ENCODE results near the gene ACMSD. TPM values are rescaled to one million over a fixed set of nuclear protein-coding genes. Genes with fewer than 3 reads are reported as not detected.

ACMSD gene
- total and polyA plus RNA-seq, 9 of the 15 experiments (the other 6 are each of a cell fraction or from before 2014, with no cell fraction given) = not detected

- TF ChIP-seq NR1H2 (CRISPR knock-in tag; IDR thresholded peaks at IDR 0.05) = no peak
- TF ChIP-seq UBTF (IDR thresholded peaks at IDR 0.05; ENCODE audit: borderline replicate concordance in 1 of 2, low read depth in 2 of 2, low read length in 2 of 2) = peak in 1 of 2 experiments; percentile 81; a peak in 2 of 4 replicates
- TF ChIP-seq ZC3H4 (CRISPR knock-in tag; IDR thresholded peaks at IDR 0.05; ENCODE audit: borderline replicate concordance) = no peak
- TF ChIP-seq FOS (IDR thresholded peaks at IDR 0.05; ENCODE audit: extremely low read depth, insufficient read length) = no peak
- no peak for TF ChIP-seq TEAD1 (CRISPR knock-in tag; IDR thresholded peaks at IDR 0.05)
- no peak for TF ChIP-seq CREB5 (CRISPR knock-in tag; IDR thresholded peaks at IDR 0.05)
- no peak for TF ChIP-seq CBX8 (IDR thresholded peaks at IDR 0.05; ENCODE audit: borderline replicate concordance, extremely low read depth, low read depth, low read length, poor library complexity, severe bottlenecking)
- TF ChIP-seq PREB (CRISPR knock-in tag; IDR thresholded peaks at IDR 0.05) = no peak
- no peak for TF ChIP-seq ZNF707 (CRISPR knock-in tag; conservative IDR thresholded peaks at IDR 0.05)
- no peak for TF ChIP-seq VEZF1 (CRISPR knock-in tag; IDR thresholded peaks at IDR 0.05)
- no peak for TF ChIP-seq ETV6 (IDR thresholded peaks at IDR 0.05; ENCODE audit: borderline replicate concordance in 1 of 2, low read depth in 2 of 2, low read length in 1 of 2)
- TF ChIP-seq ETV6 (CRISPR knock-in tag; IDR thresholded peaks at IDR 0.05; ENCODE audit: borderline replicate concordance) = no peak
- TF ChIP-seq E2F8 (IDR thresholded peaks at IDR 0.05; ENCODE audit: low read depth, partially characterized antibody) = peak; percentile 18
- TF ChIP-seq ZNF444 (CRISPR knock-in tag; IDR thresholded peaks at IDR 0.05) = no peak
- no peak for TF ChIP-seq CSDE1 (IDR thresholded peaks at IDR 0.05)
- no peak for TF ChIP-seq HDGF (IDR thresholded peaks at IDR 0.05)
- TF ChIP-seq ZNF282 (CRISPR knock-in tag; IDR thresholded peaks at IDR 0.05) = no peak
- TF ChIP-seq MEIS2 (IDR thresholded peaks at IDR 0.05; ENCODE audit: partially characterized antibody) = no peak
- no peak for TF ChIP-seq ZNF436 (CRISPR knock-in tag; IDR thresholded peaks at IDR 0.05)
Observed at GRCh38 chr2:134917888-134918525, 79.6 kb downstream of the ACMSD start (continued).
